ENCODE measurements around the gene PRKG1. TPM values are rescaled to one million over a fixed set of nuclear protein-coding genes. Genes with fewer than 3 reads are reported as not detected.

Gene PRKG1
- polyA plus RNA-seq, 1 donor (not counting 4 experiments of a cell fraction or from before 2014, with no cell fraction given): 0.24 TPM

DNA sequence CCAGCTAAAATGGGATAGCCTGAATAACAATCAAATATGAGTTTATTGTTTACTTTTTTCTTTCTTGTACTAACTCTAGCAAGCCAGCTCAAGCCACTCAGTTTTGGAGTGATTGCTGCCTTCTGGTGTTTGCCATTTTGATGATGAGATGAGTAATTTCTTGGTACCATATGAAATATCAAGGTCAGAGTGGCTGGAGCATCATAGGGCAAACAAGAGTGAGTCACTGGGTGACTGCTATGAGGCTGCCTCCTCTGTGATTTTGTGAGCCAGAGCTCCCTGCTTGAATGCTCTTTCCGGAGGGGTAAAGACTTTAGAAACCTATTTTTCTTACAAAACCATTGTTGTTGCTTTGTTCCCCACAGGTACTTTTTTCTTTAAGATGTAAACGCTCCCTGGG lies 295.6 kb downstream of the PRKG1 start:
- H3K9ac ChIP-seq (ENCODE audit: control insufficient read depth, extremely low read depth, insufficient read depth, low read length): no peak overlapping the region
- no peaks in the 10 kb centered on the region for H3K9me3 ChIP-seq (ENCODE audit: control insufficient read depth, low read depth, low read length)
- H3K36me3 ChIP-seq (ENCODE audit: control insufficient read depth in 2 of 2, extremely low read depth in 1 of 2, insufficient read depth in 2 of 2, low read length in 2 of 2): no peaks in the 10 kb centered on the region
- H3K4me3 ChIP-seq (ENCODE audit: control insufficient read depth in 2 of 3, extremely low read depth in 1 of 3, insufficient read depth in 2 of 3, low read depth in 1 of 3, low read length in 3 of 3): no peak overlapping the region
- no peaks in the 10 kb centered on the region for H3K4me1 ChIP-seq (ENCODE audit: control insufficient read depth, extremely low read depth, insufficient read depth, low read length)
- no peak for FAIRE-seq
- dilution Hi-C loops (cut with MboI; ENCODE audit: extremely low pct_ligation_motif_present, low sequenced_read_pairs): no loop called here
- DNase-seq (ENCODE audit: low read depth, low spot score): no peak
- no peak overlapping the region for H2AFZ ChIP-seq (ENCODE audit: control insufficient read depth, low read length)
- H4K20me1 ChIP-seq (ENCODE audit: control insufficient read depth, extremely low read depth, insufficient read depth, low read length): no peaks in the 10 kb centered on the region
- TF ChIP-seq, protein P1, sequence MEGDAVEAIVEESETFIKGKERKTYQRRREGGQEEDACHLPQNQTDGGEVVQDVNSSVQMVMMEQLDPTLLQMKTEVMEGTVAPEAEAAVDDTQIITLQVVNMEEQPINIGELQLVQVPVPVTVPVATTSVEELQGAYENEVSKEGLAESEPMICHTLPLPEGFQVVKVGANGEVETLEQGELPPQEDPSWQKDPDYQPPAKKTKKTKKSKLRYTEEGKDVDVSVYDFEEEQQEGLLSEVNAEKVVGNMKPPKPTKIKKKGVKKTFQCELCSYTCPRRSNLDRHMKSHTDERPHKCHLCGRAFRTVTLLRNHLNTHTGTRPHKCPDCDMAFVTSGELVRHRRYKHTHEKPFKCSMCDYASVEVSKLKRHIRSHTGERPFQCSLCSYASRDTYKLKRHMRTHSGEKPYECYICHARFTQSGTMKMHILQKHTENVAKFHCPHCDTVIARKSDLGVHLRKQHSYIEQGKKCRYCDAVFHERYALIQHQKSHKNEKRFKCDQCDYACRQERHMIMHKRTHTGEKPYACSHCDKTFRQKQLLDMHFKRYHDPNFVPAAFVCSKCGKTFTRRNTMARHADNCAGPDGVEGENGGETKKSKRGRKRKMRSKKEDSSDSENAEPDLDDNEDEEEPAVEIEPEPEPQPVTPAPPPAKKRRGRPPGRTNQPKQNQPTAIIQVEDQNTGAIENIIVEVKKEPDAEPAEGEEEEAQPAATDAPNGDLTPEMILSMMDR (optimal IDR thresholded peaks at IDR 0.05 in 1 of 3, IDR thresholded peaks at IDR 0.05 in 1 of 3, conservative IDR thresholded peaks at IDR 0.05 in 1 of 3; ENCODE audit: extremely low read depth in 1 of 3, insufficient read depth in 2 of 3, low read length in 3 of 3): no peak
- no peak for TF ChIP-seq EZH2 (IDR thresholded peaks at IDR 0.05; ENCODE audit: low read length)
- no peaks in the 10 kb centered on the region for H3K9me1 ChIP-seq (ENCODE audit: control insufficient read depth, extremely low read depth, insufficient read depth, low read length)
- peaks cover 3% of the 10 kb centered on the region for H3K27me3 ChIP-seq (ENCODE audit: control insufficient read depth, extremely low read depth, insufficient read depth, low read length)
- no peak overlapping the region for H3K27ac ChIP-seq (ENCODE audit: control insufficient read depth, insufficient read depth, low read length)
- no peaks in the 10 kb centered on the region for H3K79me2 ChIP-seq (ENCODE audit: control insufficient read depth, insufficient read depth, low read length)
- H3K4me2 ChIP-seq (ENCODE audit: control insufficient read depth, extremely low read depth, insufficient read depth, low read depth, low read length): no peak overlapping the region

DNA sequence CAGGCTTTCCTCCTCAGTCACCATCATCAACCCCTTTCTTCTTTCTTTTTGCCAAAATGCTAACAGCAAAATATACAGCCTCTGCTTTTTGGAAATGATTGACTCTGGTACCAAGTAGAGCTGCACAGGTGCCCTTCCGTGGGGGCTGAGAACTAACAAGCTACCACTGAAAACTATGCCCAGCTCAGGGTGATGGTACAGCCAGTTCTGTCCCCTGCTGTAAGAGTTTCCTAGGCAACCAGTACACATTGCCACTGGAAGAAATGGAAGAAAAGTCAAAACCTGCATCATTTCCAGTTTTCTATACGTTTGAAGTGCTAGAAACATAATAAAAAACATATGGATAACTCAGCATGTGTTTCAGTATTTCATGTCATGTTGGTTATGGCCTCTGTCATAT lies 297.5 kb downstream of the PRKG1 start:
- Histone ChIP-seq H3K9me3 (ENCODE audit: control insufficient read depth, low read depth, low read length) (no peaks in the 10 kb centered on the region), H3K36me3 (ENCODE audit: control insufficient read depth in 2 of 2, extremely low read depth in 1 of 2, insufficient read depth in 2 of 2, low read length in 2 of 2) (no peaks in the 10 kb centered on the region), H3K9me1 (ENCODE audit: control insufficient read depth, extremely low read depth, insufficient read depth, low read length) (no peaks in the 10 kb centered on the region), H3K27me3 (ENCODE audit: control insufficient read depth, extremely low read depth, insufficient read depth, low read length) (peaks cover 1% of the 10 kb centered on the region), H3K4me2 (ENCODE audit: control insufficient read depth, extremely low read depth, insufficient read depth, low read depth, low read length) (no peak overlapping the region), H4K20me1 (ENCODE audit: control insufficient read depth, extremely low read depth, insufficient read depth, low read length) (no peaks in the 10 kb centered on the region), H3K79me2 (ENCODE audit: control insufficient read depth, insufficient read depth, low read length) (no peaks in the 10 kb centered on the region), H3K9ac (ENCODE audit: control insufficient read depth, extremely low read depth, insufficient read depth, low read length) (no peak overlapping the region), H3K4me1 (ENCODE audit: control insufficient read depth, extremely low read depth, insufficient read depth, low read length) (no peaks in the 10 kb centered on the region), H3K4me3 (ENCODE audit: control insufficient read depth in 2 of 3, extremely low read depth in 1 of 3, insufficient read depth in 2 of 3, low read depth in 1 of 3, low read length in 3 of 3) (no peak overlapping the region), H2AFZ (ENCODE audit: control insufficient read depth, low read length) (no peak overlapping the region), H3K27ac (ENCODE audit: control insufficient read depth, insufficient read depth, low read length) (no peak overlapping the region)
- dilution Hi-C loops (cut with MboI; ENCODE audit: extremely low pct_ligation_motif_present, low sequenced_read_pairs): no loop called here
- FAIRE-seq (no peak), DNase-seq (ENCODE audit: low read depth, low spot score) (no peak)
- TF ChIP-seq, protein P1 (optimal IDR thresholded peaks at IDR 0.05 in 1 of 3, IDR thresholded peaks at IDR 0.05 in 1 of 3, conservative IDR thresholded peaks at IDR 0.05 in 1 of 3; ENCODE audit: extremely low read depth in 1 of 3, insufficient read depth in 2 of 3, low read length in 3 of 3): no peak
- TF ChIP-seq EZH2 (IDR thresholded peaks at IDR 0.05; ENCODE audit: low read length): no peak

All from keratinocyte (primary cell).